ENCODE data around the gene PLAAT3.
"Not testable (repeated sequence)": the region's sequence is repeated elsewhere in the genome, so short reads cannot be mapped to it uniquely, and the experiment has no call there.

The PLAAT3 gene

GRCh38 chr11:63535734-63536133 is 78.5 kb downstream of the PLAAT3 start:
- DNase-seq: peak; percentile 23

DNA sequence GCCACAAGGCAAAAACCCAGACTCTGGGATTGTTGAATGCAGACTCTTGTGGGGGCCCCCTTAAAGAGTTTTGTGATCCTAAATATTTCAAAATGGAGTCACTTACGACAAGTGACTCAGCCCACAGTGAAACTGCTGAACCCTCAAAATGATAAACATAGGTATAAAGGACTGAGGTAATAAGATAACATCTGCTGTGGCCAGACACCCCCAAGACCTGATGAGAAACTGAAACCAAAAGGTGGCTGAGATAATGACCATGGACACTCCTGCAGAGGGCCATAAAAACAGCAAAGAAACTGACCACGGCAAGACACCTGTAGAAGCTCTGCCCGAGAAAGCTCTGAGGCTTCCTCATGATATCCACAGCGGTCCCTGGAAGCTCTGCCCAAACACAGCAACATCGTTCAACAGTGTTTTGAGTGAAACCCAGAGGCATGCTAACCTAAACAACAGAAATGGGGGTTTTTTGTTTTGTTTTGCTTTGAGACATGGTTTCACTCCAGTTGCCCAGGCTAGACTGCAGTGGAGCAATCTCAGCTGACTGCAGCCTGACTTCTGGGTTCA is 79.3 kb downstream of the PLAAT3 start:
- peak; percentile 23 for DNase-seq

GRCh38 chr11:63534076-63534475 is 80.2 kb downstream of the PLAAT3 start:
- DNase-seq: no peak

- no peak for DNase-seq
Observed at GRCh38 chr11:63532799-63533475, 81.3 kb downstream of the PLAAT3 start.

GRCh38 chr11:63532117-63532516 is 82.1 kb downstream of the PLAAT3 start:
- DNase-seq: no peak

GRCh38 chr11:63531074-63531792 is 83.0 kb downstream of the PLAAT3 start:
- DNase-seq: peak; percentile 84

DNA sequence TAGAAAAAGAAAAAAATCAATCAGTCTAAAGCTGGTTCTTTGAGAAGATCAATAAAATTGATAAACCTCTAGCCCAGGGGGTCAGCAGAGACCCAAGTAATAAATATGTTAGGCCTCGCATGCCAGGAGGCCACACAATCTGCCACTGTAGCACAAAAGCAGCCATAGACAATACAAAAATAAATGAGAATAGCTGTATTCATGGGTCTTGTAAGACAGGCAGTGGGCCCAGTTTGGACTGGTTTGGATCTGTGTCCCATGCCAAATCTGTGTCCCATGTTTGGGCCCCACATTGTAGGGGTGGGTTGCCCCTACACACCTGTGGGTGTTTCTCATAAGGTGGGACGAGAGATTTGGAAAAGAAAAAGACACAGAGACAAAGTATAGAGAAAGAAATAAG is 84.2 kb downstream of the PLAAT3 start:
- DNase-seq: no peak

DNA sequence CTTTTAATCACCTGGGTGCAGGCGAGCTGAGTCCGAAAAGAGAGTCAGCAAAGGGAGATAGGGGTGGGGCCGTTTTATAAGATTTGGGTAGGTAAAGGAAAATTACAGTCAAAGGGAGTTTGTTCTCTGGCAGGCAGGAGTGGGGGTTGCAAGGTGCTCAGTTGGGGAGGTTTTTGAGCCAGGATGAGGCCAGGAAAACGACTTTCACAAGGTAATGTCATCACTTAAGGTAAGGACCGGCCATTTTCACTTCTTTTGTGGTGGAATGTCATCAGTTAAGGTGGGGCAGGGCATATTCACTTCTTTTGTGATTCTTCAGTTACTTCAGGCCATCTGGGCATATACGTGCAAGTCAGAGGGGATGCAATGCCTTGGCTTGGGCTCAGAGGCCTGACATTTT is 84.9 kb downstream of the PLAAT3 start:
- DNase-seq: not testable (repeated sequence)

DNA sequence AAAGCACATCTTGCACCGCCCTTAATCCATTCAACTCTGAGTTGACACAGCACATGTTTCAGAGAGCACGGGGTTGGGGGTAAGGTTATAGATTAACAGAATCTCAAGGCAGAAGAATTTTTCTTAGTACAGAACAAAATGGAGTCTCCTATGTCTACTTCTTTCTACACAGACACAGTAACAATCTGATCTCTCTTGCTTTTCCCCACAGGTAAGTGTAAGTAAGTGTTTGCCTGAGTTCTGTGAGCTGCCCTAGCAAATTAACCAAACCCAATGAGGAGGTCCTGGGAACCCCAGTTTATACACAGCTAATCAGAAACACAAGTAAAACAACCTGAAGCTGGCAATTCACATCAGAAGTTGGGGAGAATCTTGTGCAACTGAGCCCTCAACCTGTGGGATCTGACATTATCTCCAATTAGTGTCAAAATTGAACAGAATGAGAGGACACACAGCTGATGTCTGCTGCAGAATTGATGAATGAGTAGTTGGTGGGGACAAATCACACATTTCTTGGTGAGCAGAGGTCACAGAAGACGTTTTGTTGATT is 85.4 kb downstream of the PLAAT3 start:
- DNase-seq: not testable (repeated sequence)

GRCh38 chr11:63528156-63528555 is 86.1 kb downstream of the PLAAT3 start:
- DNase-seq: not testable (repeated sequence)

GRCh38 chr11:63527667-63528066 is 86.6 kb downstream of the PLAAT3 start:
- DNase-seq: no peak

Measured in central memory CD4-positive, alpha-beta T cell (primary cell).